H1 (cell line): ENCODE results near the gene RNF125. TPM values are rescaled to one million over a fixed set of nuclear protein-coding genes. Genes with fewer than 3 reads are reported as not detected.

Source experiments
- CTBP2 ChIP-seq: IDR thresholded peaks from 2 replicates; pipeline ENCODE4 v1.7.0; 2011; ENCODE audit warnings: borderline replicate concordance, mild to moderate bottlenecking, moderate library complexity, mixed read lengths, low read length; ENCODE audit not compliant: insufficient read depth, insufficient read length
- SIRT6 ChIP-seq: IDR thresholded peaks from one replicate; pipeline ENCODE4 v1.7.1; 2012; ENCODE audit warnings: low read length, inconsistent platforms
- TAF7 ChIP-seq: optimal IDR thresholded peaks from 2 replicates; pipeline ENCODE3; 2011; ENCODE audit warnings: low read depth, mild to moderate bottlenecking, inconsistent platforms, low read length, moderate library complexity, borderline replicate concordance
- polyA plus RNA-seq, 7 experiments: library from polyadenylated mRNA; depleted of rRNA in 3 of 7; stranded (reverse) in 5 of 7; unstranded in 2 of 7; fragments of >200 nt in 5 of 7; fragments of 200-250 nt in 2 of 7; gene quantifications; 1 replicate in 5 of 7; 2 replicates in 1 of 7; 4 replicates in 1 of 7; pipeline versions ENCODE4 v1.2.1 to v1.2.3, GENCODE V29; 2011 to 2013; ENCODE audit warnings: missing spikeins in 2 of 7, mixed read lengths in 2 of 7
- total RNA-seq: library from RNA; stranded (reverse); fragmentation: NEBNext Ultra II Directional; extraction: Animal tissue kit (Norgen Biotek cat#: 25700); gene quantifications from 2 replicates; pipeline ENCODE4 v1.2.1, GENCODE V29; 2021
- TF ChIP-seq, protein P1 (sequence below): fragments of 300-600 bp; sonication (generic); IDR thresholded peaks from 2 replicates; pipeline ENCODE4 v1.7.1; 2012; ENCODE audit warnings: low read length, moderate library complexity, mild to moderate bottlenecking, inconsistent platforms; ENCODE audit not compliant: insufficient replicate concordance

The RNF125 gene
- total and polyA plus RNA-seq, 2 of the 8 experiments (the other 6 are each of a cell fraction or from before 2014, with no cell fraction given): 14.3 to 15.2 TPM

DNA sequence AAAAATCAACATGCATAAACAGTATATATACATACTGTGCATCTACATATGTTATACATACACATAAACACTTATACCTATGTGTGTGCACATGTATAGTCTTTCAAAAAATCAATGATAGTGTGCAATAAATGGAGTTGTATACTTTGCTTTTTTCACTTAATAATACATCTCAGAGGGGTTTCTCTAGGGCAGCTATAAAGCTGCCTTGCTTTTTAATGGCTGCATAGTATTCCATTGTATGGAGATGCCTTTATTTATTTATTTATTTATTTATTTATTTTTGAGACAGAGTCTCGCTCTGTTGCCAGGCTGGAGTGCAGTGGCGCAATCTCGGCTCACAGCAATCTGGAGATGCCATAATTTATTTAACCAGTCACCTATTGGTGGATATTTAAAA is 7.4 kb upstream of the RNF125 start (continued):
- TF ChIP-seq, protein P1, sequence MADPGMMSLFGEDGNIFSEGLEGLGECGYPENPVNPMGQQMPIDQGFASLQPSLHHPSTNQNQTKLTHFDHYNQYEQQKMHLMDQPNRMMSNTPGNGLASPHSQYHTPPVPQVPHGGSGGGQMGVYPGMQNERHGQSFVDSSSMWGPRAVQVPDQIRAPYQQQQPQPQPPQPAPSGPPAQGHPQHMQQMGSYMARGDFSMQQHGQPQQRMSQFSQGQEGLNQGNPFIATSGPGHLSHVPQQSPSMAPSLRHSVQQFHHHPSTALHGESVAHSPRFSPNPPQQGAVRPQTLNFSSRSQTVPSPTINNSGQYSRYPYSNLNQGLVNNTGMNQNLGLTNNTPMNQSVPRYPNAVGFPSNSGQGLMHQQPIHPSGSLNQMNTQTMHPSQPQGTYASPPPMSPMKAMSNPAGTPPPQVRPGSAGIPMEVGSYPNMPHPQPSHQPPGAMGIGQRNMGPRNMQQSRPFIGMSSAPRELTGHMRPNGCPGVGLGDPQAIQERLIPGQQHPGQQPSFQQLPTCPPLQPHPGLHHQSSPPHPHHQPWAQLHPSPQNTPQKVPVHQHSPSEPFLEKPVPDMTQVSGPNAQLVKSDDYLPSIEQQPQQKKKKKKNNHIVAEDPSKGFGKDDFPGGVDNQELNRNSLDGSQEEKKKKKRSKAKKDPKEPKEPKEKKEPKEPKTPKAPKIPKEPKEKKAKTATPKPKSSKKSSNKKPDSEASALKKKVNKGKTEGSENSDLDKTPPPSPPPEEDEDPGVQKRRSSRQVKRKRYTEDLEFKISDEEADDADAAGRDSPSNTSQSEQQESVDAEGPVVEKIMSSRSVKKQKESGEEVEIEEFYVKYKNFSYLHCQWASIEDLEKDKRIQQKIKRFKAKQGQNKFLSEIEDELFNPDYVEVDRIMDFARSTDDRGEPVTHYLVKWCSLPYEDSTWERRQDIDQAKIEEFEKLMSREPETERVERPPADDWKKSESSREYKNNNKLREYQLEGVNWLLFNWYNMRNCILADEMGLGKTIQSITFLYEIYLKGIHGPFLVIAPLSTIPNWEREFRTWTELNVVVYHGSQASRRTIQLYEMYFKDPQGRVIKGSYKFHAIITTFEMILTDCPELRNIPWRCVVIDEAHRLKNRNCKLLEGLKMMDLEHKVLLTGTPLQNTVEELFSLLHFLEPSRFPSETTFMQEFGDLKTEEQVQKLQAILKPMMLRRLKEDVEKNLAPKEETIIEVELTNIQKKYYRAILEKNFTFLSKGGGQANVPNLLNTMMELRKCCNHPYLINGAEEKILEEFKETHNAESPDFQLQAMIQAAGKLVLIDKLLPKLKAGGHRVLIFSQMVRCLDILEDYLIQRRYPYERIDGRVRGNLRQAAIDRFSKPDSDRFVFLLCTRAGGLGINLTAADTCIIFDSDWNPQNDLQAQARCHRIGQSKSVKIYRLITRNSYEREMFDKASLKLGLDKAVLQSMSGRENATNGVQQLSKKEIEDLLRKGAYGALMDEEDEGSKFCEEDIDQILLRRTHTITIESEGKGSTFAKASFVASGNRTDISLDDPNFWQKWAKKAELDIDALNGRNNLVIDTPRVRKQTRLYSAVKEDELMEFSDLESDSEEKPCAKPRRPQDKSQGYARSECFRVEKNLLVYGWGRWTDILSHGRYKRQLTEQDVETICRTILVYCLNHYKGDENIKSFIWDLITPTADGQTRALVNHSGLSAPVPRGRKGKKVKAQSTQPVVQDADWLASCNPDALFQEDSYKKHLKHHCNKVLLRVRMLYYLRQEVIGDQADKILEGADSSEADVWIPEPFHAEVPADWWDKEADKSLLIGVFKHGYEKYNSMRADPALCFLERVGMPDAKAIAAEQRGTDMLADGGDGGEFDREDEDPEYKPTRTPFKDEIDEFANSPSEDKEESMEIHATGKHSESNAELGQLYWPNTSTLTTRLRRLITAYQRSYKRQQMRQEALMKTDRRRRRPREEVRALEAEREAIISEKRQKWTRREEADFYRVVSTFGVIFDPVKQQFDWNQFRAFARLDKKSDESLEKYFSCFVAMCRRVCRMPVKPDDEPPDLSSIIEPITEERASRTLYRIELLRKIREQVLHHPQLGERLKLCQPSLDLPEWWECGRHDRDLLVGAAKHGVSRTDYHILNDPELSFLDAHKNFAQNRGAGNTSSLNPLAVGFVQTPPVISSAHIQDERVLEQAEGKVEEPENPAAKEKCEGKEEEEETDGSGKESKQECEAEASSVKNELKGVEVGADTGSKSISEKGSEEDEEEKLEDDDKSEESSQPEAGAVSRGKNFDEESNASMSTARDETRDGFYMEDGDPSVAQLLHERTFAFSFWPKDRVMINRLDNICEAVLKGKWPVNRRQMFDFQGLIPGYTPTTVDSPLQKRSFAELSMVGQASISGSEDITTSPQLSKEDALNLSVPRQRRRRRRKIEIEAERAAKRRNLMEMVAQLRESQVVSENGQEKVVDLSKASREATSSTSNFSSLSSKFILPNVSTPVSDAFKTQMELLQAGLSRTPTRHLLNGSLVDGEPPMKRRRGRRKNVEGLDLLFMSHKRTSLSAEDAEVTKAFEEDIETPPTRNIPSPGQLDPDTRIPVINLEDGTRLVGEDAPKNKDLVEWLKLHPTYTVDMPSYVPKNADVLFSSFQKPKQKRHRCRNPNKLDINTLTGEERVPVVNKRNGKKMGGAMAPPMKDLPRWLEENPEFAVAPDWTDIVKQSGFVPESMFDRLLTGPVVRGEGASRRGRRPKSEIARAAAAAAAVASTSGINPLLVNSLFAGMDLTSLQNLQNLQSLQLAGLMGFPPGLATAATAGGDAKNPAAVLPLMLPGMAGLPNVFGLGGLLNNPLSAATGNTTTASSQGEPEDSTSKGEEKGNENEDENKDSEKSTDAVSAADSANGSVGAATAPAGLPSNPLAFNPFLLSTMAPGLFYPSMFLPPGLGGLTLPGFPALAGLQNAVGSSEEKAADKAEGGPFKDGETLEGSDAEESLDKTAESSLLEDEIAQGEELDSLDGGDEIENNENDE: no peak
- TF ChIP-seq SIRT6 (no peak), TAF7 (no peak), CTBP2 (no peak)
